ENCODE measurements around the gene PRG2.
"Not testable (repeated sequence)": the region's sequence is repeated elsewhere in the genome, so short reads cannot be mapped to it uniquely, and the experiment has no call there.

The PRG2 gene

DNA sequence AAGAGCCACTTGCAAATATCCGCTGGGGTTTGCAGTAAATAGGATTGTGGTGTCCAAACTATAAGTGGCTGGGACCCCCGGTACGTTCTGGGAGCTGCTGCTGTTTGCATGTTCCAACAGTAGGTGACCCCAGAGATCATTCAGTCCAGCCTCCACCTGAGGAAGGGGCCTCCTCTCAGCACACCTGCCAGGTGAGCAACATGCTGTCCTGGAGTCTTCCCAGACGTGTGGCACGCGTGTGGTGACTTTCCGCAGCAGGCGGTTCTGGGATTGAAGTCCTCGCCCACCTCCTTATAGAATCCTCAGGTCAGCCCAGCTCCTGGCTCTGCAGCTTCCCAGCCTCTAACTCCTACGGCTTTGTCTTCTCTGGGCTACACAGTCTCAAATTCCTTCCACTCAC is 45.6 kb downstream of the PRG2 start:
- DNase-seq: no peak

DNA sequence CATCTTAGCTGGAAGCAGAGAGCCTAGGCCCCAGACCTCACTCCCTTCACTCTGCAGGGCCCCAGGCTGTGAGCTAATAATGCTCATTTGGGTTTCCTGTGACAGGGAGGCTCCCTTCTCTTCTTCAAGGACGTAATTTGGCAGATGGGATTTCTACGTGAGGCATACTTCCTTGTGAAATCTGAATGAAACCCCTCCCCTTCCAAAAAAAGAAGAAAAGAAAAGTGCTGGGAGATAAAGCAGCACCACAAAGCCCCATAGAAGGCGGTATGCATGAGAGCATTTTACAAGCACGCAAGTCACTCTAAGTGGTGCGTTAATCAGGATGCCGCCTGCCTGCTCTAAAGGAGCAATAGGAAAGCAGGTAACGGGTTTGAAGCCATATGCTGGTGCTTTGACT is 46.6 kb downstream of the PRG2 start:
- DNase-seq: no peak

DNA sequence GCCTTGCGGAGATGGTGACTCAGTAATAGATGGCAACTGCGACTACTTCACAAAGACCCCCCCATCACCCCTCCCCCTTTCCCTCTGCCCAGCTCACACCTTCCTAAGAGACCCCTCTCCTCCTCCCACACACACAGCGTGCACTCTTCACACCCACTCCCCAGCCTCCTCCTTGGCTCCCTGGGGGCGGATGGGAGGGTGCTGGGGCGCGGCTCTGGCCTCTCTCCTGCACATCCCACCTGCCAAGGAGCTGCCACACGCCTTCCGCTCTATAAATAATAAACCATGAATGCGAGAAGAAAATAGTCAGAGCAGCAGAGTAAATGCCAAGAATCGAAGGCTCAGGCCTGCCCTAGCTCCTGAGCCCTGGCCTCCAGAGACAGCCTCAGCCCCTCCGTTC is 47.7 kb downstream of the PRG2 start:
- no peak for DNase-seq

GRCh38 chr11:57341250-57341808 is 49.1 kb downstream of the PRG2 start:
- no peak for DNase-seq

GRCh38 chr11:57340039-57340615 is 50.3 kb downstream of the PRG2 start:
- DNase-seq: no peak

DNA sequence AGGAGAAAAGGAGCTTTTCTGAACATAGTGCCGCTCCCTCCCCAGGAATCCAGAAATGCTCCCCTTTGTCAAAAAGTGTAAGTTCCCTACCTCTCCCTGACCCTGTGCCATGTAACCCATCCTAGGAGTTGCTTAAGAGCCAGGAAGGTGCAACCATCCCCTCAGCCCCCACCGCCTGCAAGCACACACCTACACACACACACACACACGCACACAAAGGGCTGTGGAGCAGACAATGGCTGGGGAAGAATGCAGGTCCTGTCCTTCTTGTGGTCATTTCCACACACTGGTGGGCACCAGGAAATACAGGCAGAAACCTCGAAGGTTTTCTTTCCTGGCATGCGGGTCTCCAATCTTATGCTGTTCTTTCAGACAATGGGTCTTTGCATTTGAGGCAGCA is 51.1 kb downstream of the PRG2 start:
- no peak for DNase-seq

DNA sequence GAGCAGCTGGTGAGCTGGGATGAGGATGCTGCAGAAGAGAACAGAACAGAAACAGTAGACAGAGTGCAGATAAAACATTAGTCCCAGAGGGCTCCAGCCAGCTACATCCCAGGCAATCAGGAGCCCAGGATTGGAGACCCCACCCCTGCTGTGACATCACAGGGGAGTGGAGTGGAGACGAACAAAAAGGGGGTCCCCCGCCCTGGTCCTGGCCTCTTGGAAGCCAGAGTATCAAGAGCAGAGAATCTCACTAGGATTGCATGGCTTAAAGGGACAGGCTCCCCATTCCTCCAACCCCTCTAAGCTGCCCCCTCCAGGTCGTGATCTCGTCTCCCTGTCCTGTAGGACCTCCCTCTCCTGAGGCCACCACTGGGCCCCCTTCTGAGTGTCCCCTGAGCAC is 52.3 kb downstream of the PRG2 start, which contains the start of gene P2RX3:
Gene P2RX3 (plus strand): TSS at position 211 of the 400 bp plus-strand sequence. CDS start 199 bp downstream, outside the sequence.
- DNase-seq: peak; percentile 70

DNA sequence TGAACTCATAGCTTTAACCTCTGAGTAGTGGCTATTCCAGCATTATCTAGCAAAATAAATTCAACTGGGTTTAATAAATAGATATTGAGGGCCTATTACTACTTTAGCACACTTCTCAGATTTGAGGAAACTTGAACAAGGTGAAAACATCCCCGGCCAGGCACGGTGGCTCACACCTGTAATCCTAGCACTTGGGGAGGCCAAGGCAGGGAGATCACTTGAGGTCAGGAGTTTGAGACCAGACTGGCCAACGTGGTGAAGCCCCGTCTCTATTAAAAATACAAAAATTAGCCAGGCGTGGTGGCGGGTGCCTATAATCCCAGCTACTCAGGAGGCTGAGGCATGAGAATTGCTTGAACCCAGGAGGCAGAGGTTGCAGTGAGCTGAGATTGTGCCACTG is 53.6 kb downstream of the PRG2 start:
- not testable (repeated sequence) for DNase-seq

All from right hindlimb (tissue), 1 donor.